NB4 (cell line): ENCODE results near the gene RBPJ.

ENCODE experiments used
- POLR2A ChIP-seq: IDR thresholded peaks from 2 replicates; pipeline ENCODE4 v1.6.1; 2011; ENCODE audit warnings: mild to moderate bottlenecking; ENCODE audit not compliant: insufficient read length; ENCODE audit errors: extremely low read depth
- TF ChIP-seq, protein P1 (sequence below): IDR thresholded peaks from one replicate; pipeline ENCODE4 v1.5.1; 2012; ENCODE audit warnings: low read depth, low read length
- TF ChIP-seq, protein P2 (sequence below): IDR thresholded peaks from 2 replicates; pipeline ENCODE4 v1.6.1; 2011; ENCODE audit warnings: low read depth, low read length

GRCh38 chr4:26308568-26308967, 12.2 kb upstream of the RBPJ start:
- TF ChIP-seq, protein P1, sequence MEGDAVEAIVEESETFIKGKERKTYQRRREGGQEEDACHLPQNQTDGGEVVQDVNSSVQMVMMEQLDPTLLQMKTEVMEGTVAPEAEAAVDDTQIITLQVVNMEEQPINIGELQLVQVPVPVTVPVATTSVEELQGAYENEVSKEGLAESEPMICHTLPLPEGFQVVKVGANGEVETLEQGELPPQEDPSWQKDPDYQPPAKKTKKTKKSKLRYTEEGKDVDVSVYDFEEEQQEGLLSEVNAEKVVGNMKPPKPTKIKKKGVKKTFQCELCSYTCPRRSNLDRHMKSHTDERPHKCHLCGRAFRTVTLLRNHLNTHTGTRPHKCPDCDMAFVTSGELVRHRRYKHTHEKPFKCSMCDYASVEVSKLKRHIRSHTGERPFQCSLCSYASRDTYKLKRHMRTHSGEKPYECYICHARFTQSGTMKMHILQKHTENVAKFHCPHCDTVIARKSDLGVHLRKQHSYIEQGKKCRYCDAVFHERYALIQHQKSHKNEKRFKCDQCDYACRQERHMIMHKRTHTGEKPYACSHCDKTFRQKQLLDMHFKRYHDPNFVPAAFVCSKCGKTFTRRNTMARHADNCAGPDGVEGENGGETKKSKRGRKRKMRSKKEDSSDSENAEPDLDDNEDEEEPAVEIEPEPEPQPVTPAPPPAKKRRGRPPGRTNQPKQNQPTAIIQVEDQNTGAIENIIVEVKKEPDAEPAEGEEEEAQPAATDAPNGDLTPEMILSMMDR, result no peak
- TF ChIP-seq, protein P2, sequence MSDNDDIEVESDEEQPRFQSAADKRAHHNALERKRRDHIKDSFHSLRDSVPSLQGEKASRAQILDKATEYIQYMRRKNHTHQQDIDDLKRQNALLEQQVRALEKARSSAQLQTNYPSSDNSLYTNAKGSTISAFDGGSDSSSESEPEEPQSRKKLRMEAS, result no peak
- TF ChIP-seq POLR2A, result no peak
